GM12878 (cell line): ENCODE measurements around the gene TSNAX. TPM values are rescaled to one million over a fixed set of nuclear protein-coding genes. Genes with fewer than 3 reads are reported as not detected.

Experiments used
- ATAC-seq: fragments of 200-7000 bp; cut with Tn5 transposase; 3 replicates; pipeline ENCODE4 v1.9.1; 2020; ENCODE audit warnings: mild to moderate bottlenecking, moderate library complexity
- BruUV-seq: library from RNA; stranded (reverse); fragments of 400-500 nt; replicated peaks from 2 replicates; lab custom pipeline; 2021; lab: Mats Ljungman, UMichigan
- CTCF ChIA-PET: fragments of 300-600 bp; sonication (Branson Sonifier 250); formaldehyde crosslinking; extraction: SDS; loops from one replicate; lab custom pipeline; 2021; ENCODE audit warnings: inconsistent platforms; lab: Yijun Ruan, JAX
- POLR2A ChIA-PET: fragments of 350-600 bp; formaldehyde crosslinking; extraction: SDS; loops from one replicate; lab custom pipeline; 2021; ENCODE audit warnings: inconsistent platforms; lab: Charles Lee
- RAD21 ChIA-PET: fragments of 300-600 bp; sonication (Branson Sonifier 250); formaldehyde crosslinking; loops from one replicate; lab custom pipeline; 2023; ENCODE audit warnings: antibody characterized with exemption; ENCODE audit not compliant: unreplicated experiment; lab: Charles Lee
- SMC1A ChIA-PET: fragments of 300-600 bp; sonication (Branson Sonifier 250); formaldehyde crosslinking; loops from one replicate; lab custom pipeline; 2023; ENCODE audit not compliant: unreplicated experiment, uncharacterized antibody; lab: Charles Lee
- DNase-seq: peaks from one replicate; pipeline ENCODE4 v3.0.0-alpha.2; 2011; ENCODE audit warnings: low read depth, low spot score
- FAIRE-seq: peaks from 3 replicates; lab custom pipeline; 2011; peaks lifted over from hg19 to GRCh38; lab: Jason Lieb, UNC
- H2AFZ ChIP-seq: 2 replicates; pipeline ENCODE4 v1.6.0; 2011; ENCODE audit warnings: low read depth, low read length, control low read depth; ENCODE audit not compliant: control insufficient read depth
- H3K27ac ChIP-seq: 2 replicates; pipeline ENCODE4 v1.5.1; 2011; ENCODE audit warnings: control low read depth; ENCODE audit not compliant: control insufficient read depth, insufficient read depth
- H3K27me3 ChIP-seq, 2 experiments: replicated peaks in 1 of 2; 2 replicates each; pipeline versions ENCODE4 v1.6.0 to v1.6.1; 2011; ENCODE audit warnings: low read length in 1 of 2; ENCODE audit not compliant: control insufficient read depth in 2 of 2, insufficient read depth in 2 of 2
- H3K36me3 ChIP-seq, 2 experiments: 2 replicates each; pipeline ENCODE4 v1.5.1; 2011; ENCODE audit warnings: low read length in 1 of 2; ENCODE audit not compliant: control insufficient read depth in 2 of 2, insufficient read depth in 2 of 2
- H3K4me1 ChIP-seq: 2 replicates; pipeline ENCODE4 v1.6.1; 2011; ENCODE audit warnings: mild to moderate bottlenecking, low read length, moderate library complexity, mixed read lengths; ENCODE audit not compliant: control insufficient read depth, insufficient read depth
- H3K4me2 ChIP-seq: 2 replicates; pipeline ENCODE4 v1.6.0; 2011; ENCODE audit warnings: control low read depth; ENCODE audit not compliant: control insufficient read depth, insufficient read depth
- H3K4me3 ChIP-seq: fragments of 200-600 bp; sonication (generic); 2 replicates; pipeline ENCODE4 v1.5.1; 2016
- H3K79me2 ChIP-seq: 2 replicates; pipeline ENCODE4 v1.6.0; 2011; ENCODE audit warnings: low read length; ENCODE audit not compliant: control insufficient read depth, insufficient read depth
- H3K9ac ChIP-seq: 2 replicates; pipeline ENCODE4 v1.8.0; 2011; ENCODE audit warnings: low read length, control low read depth, mixed read lengths; ENCODE audit not compliant: control insufficient read depth, insufficient read depth
- H3K9me3 ChIP-seq: replicated peaks from 3 replicates; pipeline ENCODE4 v1.5.1; 2011; ENCODE audit warnings: mild to moderate bottlenecking, low read length; ENCODE audit not compliant: control insufficient read depth, insufficient read depth
- H4K20me1 ChIP-seq: 2 replicates; pipeline ENCODE4 v1.6.0; 2011; ENCODE audit not compliant: control insufficient read depth, insufficient read depth
- CEBPZ ChIP-seq: fragments of 150-350 bp; IDR thresholded peaks from 2 replicates; pipeline ENCODE4 v1.6.1; 2016; ENCODE audit warnings: low read depth, low read length
- JUNB ChIP-seq: IDR thresholded peaks from 2 replicates; pipeline ENCODE4 v1.6.1; 2016; ENCODE audit warnings: antibody characterized with exemption, mild to moderate bottlenecking
- MEF2B ChIP-seq: fragments of 450-650 bp; IDR thresholded peaks from 2 replicates; pipeline ENCODE4 v1.6.1; 2018; ENCODE audit warnings: mild to moderate bottlenecking, moderate library complexity; ENCODE audit not compliant: partially characterized antibody, poor library complexity, severe bottlenecking
- MXI1 ChIP-seq: fragments of 150-350 bp; IDR thresholded peaks from 2 replicates; pipeline ENCODE4 v1.6.1; 2011; ENCODE audit warnings: low read depth, mild to moderate bottlenecking, inconsistent platforms, low read length, improper control_type of control experiment
- NFIC ChIP-seq: IDR thresholded peaks from 2 replicates; pipeline ENCODE4 v1.6.1; 2012; ENCODE audit warnings: low read depth, mild to moderate bottlenecking, inconsistent platforms, low read length, moderate library complexity
- ZBTB4 ChIP-seq: fragments of 450-650 bp; formaldehyde crosslinking; IDR thresholded peaks from 2 replicates; pipeline ENCODE4 v1.4.0; 2022; ENCODE audit warnings: mild to moderate bottlenecking, moderate library complexity
- ZNF274 ChIP-seq: IDR thresholded peaks from one replicate; pipeline ENCODE4 v1.8.0; 2011; ENCODE audit not compliant: insufficient read length, insufficient read depth
- WGBS: methylation state at CpG from one replicate; pipeline ENCODE4 v1.1.6; 2016; ENCODE audit warnings: low lambda C conversion rate; ENCODE audit not compliant: insufficient replicate concordance, insufficient coverage; ENCODE audit errors: missing lambda C conversion rate; 5-methylcytosine and 5-hydroxymethylcytosine counted together
- in situ Hi-C: fragments of 300-500 bp; cut with MboI; formaldehyde crosslinking; loops from 9 replicates; pipeline ENCODE4 v1.14.3; 2018; ENCODE audit warnings: mixed read lengths
- intact Hi-C: fragments of 100-400 bp; cut with micrococcal nuclease; formaldehyde crosslinking; loops from one replicate; pipeline ENCODE4 v1.14.2; 2022; ENCODE audit not compliant: unreplicated experiment
- polyA plus RNA-seq, 11 experiments: library from polyadenylated mRNA; depleted of rRNA in 4 of 11; unstranded in 6 of 11; stranded (reverse) in 5 of 11; fragments of >200 nt; fragmentation: Nextera tagmentation in 4 of 11; fragmentation: Illumina TruSeq in 1 of 11; extraction: Ambion mirVana in 4 of 11; extraction: Trizol in 1 of 11; gene quantifications; 1 replicate in 1 of 11; 2 replicates in 10 of 11; pipeline versions ENCODE4 v1.2.1 to v1.2.3, GENCODE V29; 2011 to 2016; ENCODE audit warnings: inconsistent platforms in 2 of 11, missing spikeins in 2 of 11, low read depth in 1 of 11
- total RNA-seq, 4 experiments: library from RNA; depleted of rRNA in 3 of 4; stranded (reverse); fragments of >200 nt in 3 of 4; fragmentation: Illumina TruSeq in 1 of 4; extraction: Trizol in 1 of 4; gene quantifications; 2 replicates each; pipeline versions ENCODE4 v1.2.1 to v1.2.3, GENCODE V29; 2013 to 2021
- TF ChIP-seq, protein P1 (sequence below): fragments of 450-650 bp; IDR thresholded peaks from 2 replicates; pipeline ENCODE4 v1.6.1; 2017; ENCODE audit warnings: low read depth, mild to moderate bottlenecking, moderate library complexity
- TF ChIP-seq, protein P2 (sequence below): fragments of 450-650 bp; IDR thresholded peaks from 2 replicates; pipeline ENCODE4 v1.6.1; 2017; ENCODE audit warnings: antibody characterized with exemption, mild to moderate bottlenecking, moderate library complexity

TSNAX gene
- total and polyA plus RNA-seq, 10 of the 15 experiments (the other 5 are each of a cell fraction or from before 2014, with no cell fraction given), result 24.8 to 49.7 (median 35.6) TPM

DNA sequence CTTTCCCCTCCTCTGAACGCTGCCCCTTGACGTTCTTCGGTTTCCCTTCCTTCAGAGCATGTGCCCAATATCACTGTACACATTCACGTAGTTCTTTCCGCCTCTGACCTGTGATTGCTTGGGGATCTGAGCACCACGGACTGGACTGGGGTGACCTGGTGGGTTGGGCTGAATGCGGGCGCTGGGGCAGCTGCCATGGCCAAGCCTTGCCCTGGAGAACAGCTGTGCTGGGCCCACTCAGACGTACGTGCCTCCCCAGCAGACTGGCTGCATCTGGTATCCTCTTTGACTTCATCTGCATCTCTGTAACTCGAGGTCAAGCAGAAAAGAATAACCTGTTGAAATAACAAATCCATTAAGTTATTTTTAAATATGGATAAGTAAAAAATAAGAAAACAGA is 63.0 kb downstream of the TSNAX start:
- Histone ChIP-seq H3K9me3 (no peaks in the 10 kb centered on the region; the same call in 2 of the 3 replicates), H3K4me1 (no peaks in the 10 kb centered on the region), H3K4me3 (no peak overlapping the region), H3K9ac (no peak overlapping the region), H3K27ac (no peak overlapping the region), H2AFZ (no peak overlapping the region), H3K27me3 (no peaks in the 10 kb centered on the region), H3K36me3 (no peaks in the 10 kb centered on the region), H4K20me1 (no peaks in the 10 kb centered on the region), H3K4me2 (no peak overlapping the region), H3K79me2 (no peaks in the 10 kb centered on the region)
- ChIA-PET SMC1A (interaction anchor here (0.9 kb wide), 2 partner anchors 240 to 276 kb away, joined by 3 read pairs; no protein-coding TSS in a partner anchor), POLR2A (no interaction called here), RAD21 (interaction anchor here (1.1 kb wide), 1 partner anchor 277 kb away, joined by 3 read pairs; no protein-coding TSS in a partner anchor), CTCF (interaction anchor here (1.1 to 3.6 kb wide), 4 partner anchors 33 to 276 kb away, joined by 3 to 22 read pairs (median 7); no protein-coding TSS in a partner anchor)
- intact Hi-C loops, result loop anchor here (5.0 kb wide), 1 partner anchor 174 kb away; no protein-coding TSS in a partner anchor
- no TSS peak for BruUV-seq
- no peak for DNase-seq
- in situ Hi-C loops, result no loop called here
- no peak for ATAC-seq
- FAIRE-seq, result no peak
- WGBS, result 61% methylated on average over 11 of the region's 11 CpGs
- TF ChIP-seq NFIC, result no peak
- TF ChIP-seq ZNF274, result no peak
- TF ChIP-seq, protein P1, sequence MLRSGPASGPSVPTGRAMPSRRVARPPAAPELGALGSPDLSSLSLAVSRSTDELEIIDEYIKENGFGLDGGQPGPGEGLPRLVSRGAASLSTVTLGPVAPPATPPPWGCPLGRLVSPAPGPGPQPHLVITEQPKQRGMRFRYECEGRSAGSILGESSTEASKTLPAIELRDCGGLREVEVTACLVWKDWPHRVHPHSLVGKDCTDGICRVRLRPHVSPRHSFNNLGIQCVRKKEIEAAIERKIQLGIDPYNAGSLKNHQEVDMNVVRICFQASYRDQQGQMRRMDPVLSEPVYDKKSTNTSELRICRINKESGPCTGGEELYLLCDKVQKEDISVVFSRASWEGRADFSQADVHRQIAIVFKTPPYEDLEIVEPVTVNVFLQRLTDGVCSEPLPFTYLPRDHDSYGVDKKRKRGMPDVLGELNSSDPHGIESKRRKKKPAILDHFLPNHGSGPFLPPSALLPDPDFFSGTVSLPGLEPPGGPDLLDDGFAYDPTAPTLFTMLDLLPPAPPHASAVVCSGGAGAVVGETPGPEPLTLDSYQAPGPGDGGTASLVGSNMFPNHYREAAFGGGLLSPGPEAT, result no peak
- no peak for TF ChIP-seq JUNB
- TF ChIP-seq, protein P2, sequence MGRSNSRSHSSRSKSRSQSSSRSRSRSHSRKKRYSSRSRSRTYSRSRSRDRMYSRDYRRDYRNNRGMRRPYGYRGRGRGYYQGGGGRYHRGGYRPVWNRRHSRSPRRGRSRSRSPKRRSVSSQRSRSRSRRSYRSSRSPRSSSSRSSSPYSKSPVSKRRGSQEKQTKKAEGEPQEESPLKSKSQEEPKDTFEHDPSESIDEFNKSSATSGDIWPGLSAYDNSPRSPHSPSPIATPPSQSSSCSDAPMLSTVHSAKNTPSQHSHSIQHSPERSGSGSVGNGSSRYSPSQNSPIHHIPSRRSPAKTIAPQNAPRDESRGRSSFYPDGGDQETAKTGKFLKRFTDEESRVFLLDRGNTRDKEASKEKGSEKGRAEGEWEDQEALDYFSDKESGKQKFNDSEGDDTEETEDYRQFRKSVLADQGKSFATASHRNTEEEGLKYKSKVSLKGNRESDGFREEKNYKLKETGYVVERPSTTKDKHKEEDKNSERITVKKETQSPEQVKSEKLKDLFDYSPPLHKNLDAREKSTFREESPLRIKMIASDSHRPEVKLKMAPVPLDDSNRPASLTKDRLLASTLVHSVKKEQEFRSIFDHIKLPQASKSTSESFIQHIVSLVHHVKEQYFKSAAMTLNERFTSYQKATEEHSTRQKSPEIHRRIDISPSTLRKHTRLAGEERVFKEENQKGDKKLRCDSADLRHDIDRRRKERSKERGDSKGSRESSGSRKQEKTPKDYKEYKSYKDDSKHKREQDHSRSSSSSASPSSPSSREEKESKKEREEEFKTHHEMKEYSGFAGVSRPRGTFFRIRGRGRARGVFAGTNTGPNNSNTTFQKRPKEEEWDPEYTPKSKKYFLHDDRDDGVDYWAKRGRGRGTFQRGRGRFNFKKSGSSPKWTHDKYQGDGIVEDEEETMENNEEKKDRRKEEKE, result no peak
- no peak for TF ChIP-seq CEBPZ
- no peak for TF ChIP-seq MXI1
- no peak for TF ChIP-seq ZBTB4 (CRISPR knock-in tag)
- TF ChIP-seq MEF2B, result no peak
